ENCODE measurements around the gene JARID2.

Gene JARID2

DNA sequence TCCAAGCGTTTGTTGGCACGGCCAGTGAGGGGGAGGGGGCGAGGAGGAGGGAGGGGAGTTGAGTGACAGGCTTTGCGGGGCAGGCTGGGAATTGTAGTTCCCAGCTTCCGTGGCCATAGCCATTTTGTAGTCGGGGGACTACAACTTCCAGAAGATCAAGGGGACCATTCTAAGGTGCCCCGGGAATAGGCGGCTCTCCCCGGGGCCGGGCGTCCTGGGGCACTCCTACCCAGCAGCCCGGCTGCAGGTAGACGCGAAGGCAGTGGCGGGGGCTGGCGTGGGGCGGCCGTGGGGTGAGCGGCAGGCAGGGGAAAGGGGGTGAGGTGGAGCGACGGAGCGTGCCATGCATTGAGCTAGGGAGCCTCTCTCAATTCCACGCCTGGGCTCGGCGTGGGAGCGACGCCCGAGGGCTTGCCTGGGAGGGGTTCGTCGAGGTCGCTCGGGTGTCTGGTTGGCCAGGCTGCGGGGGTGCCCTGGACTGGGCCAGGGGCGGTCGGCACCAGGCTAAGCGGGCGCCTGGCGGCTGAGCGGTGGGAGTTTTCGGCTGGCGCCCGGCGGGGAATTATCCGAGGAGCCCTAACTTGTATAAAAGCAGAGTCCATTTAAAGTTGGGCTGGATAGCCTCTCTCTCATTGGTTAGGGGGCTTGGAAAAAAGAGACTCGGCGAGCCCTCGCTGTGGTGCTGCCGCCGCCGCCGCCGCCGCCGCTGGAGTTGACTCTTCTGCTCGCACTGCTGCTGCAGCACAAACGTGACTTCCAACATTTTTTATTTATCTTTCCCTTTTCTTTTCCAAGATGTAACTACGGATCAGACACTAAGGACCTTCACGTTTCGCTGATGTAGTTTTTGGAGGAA is at the start of gene JARID2:
JARID2 (plus strand) TSS at position 709 of the 856 bp plus-strand sequence. CDS start 471 bp downstream, outside the sequence.
- DNase-seq (ENCODE audit: insufficient read length, low spot score) (peak; percentile 96), FAIRE-seq (peak; percentile 88)

DNA sequence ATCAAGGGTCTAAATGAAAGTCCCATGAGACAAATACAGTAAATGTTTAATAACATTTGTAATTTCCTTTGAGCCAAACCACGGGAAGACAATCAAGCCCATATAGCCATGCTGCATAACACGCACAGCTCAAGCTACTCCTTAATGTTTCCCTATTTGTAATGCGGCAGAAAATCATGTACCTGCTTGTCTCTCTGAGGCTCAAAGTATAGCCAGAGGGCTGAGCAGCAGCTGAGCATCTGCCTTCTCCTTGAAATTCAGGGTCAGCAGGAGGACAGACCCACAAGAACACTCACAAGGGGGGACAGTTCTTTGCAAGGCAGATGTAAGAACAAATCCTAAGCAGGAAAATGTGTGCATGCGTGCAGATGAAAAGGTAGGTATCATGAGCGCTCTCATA is 45.8 kb upstream of the JARID2 start:
- FAIRE-seq: no peak
- DNase-seq (ENCODE audit: insufficient read length, low spot score): no peak

DNA sequence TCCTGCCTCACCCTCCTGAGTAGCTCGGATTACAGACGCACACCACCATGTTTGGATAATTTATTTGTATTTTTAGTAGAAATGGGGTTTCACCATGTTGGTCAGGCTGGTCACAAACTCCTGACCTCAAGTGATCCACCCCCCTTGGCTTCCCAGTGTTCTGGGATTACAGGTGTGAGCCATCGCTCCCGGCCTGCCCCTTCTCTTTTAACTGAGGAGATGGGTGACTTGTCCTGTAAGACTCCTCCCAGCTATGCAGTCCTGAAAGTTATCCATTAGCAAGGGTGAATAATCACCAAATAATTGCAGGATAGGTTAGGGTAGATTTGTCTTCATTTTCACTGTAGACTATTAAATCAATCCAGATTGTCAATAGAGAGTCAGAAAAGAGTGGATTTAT is 40.5 kb upstream of the JARID2 start:
- FAIRE-seq: no peak
- no peak for DNase-seq (ENCODE audit: insufficient read length, low spot score)

DNA sequence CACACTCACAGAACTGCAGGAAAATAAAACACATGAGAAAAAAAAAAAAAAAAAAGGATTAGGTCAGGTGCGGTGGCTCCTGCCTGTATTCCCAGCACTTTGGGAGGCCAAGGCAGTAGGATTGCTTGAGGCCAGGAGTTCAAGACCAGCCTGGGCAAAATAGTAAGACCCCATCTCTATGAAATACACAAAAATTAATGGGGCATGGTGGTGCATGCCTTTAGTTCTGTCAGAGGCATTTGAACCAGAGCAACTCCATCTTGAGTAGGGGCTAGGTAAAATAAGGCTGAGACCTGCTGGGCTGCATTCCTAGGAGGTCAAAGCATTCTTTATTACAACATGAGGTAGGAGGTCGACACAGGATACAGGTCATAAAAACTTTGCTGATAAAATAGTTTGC is 39.0 kb upstream of the JARID2 start:
- DNase-seq (ENCODE audit: insufficient read length, low spot score) (no peak), FAIRE-seq (no peak)

DNA sequence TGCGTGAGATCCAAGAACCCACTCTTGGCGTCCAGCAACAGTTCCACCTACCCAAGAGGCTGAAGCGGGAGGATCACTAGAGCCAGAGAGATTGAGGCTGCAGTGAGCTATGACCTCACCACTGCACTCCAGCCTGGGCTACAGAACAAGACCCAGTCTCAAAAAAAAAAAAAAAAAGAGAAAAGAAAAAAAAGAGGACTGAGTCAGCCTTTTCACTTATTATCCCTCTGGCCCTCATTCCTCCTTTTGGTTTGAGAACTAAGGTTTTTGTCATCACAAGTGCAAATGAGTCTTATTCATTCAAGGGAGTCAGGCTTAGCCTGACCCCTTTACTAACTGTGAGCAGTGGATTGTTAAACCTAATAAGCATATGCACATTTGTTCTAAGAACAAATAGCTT is 37.9 kb upstream of the JARID2 start:
- FAIRE-seq (no peak), DNase-seq (ENCODE audit: insufficient read length, low spot score) (no peak)

DNA sequence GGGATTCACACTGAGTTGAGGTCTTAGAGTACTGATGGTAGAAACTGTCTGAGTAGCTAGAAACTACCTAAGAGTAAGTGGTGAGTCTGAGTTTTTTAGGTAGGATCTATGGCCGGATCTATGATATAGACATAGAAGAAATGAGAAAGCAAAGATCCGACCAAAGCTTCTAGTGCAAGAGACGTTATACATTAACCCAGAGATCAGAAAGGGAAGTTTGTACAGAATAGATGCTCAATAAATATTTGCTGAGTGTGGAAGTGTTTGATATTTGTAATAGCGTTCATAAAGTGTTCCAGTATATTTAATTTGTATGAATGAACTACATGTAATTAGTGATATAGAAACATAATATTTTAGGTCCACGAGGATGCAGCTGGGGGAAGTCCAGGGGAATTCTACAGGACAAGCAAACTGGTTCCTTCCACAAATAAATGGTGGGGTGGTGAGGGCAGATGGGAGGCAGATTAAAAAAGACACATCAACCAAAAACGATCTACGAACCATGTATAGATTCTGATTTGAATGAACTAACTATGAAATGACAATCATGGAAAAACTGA is 31.9 kb upstream of the JARID2 start:
- FAIRE-seq (no peak), DNase-seq (ENCODE audit: insufficient read length, low spot score) (no peak)

DNA sequence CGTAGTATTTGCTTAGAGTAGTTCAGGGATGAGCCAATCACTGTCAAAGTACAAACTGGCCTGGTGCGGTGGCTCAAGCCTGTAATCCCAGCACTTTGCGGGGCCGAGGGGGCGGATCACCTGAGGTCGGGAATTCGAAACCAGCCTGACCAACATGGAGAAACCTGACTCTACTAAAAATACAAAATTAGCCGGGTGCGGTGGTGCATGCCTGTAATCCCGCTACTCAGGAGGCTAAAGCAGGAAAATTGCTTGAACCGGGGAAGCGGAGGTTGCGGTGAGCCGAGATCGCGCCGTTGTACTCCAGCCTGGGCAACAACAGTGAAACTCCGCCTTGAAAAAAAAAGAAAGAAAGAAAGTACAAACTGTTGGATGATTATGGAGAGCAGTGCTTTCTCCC is 27.5 kb upstream of the JARID2 start:
- no peak for DNase-seq (ENCODE audit: insufficient read length, low spot score)
- FAIRE-seq: no peak

DNA sequence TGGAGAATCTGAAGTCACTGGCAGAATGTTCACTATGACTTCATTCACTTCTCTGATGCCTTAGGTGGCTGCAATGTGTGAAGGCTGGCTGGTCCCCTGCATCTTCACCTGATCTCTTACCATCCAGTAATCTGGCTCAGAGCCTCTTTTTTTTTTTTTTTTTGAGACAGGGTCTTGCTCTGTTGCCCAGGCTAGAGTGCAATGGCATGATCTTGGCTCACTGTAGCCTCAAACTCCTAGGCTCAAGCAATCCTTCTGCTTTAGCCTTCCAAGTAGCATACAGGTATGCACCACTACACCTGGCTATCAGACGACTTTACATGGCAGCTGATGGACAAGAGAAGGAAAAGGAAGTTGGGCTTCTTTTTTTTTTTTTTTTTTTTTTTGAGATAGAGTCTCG is 25.8 kb upstream of the JARID2 start:
- no peak for FAIRE-seq

DNA sequence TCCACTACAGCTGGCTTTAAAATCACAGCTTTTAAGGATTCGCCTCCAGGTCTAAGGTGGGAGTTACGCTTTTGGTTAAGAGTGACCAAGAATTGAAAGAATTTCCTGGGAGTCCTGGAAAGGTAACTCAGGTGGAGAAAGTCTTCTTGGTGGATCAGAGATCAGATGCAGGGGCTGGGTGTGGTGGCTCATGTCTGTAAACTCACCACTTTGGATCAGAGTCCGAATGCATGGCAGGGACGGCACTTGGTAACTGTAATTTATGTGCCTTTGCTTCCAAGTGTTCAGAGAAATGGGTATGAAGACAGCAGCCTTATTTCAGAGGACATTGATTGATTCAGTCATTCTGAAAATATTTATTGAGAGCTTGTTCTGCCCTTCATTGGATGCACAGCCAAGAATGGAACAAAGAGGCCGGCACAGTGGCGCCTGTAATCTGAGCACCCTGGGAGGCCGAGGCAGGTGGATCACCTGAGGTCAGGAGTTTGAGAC is 18.0 kb upstream of the JARID2 start:
- DNase-seq (ENCODE audit: insufficient read length, low spot score) (no peak), FAIRE-seq (no peak)

More for the DNA sequence above, 25.8 kb upstream of the JARID2 start:
- no peak for DNase-seq (ENCODE audit: insufficient read length, low spot score)

DNA sequence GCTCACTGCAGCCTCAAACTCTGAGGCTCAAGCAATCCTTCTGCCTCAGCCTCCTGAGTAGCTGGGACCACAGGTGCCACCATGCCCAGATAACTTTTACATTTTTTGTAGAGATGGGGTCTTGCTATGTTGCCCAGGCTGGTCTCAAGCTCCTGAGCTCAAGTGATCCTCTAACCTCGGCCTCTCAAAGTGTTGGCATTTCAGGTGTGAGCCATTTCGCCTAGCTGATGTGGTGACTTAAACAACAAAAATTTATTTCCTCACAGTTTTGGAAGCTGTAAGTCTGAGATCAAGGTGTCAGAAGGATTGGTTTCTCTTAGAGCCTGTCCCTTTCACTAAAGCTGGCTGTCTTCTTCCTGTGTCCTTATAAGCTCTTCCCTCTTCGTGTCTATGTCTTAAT is 15.0 kb upstream of the JARID2 start:
- FAIRE-seq (no peak), DNase-seq (ENCODE audit: insufficient read length, low spot score) (no peak)

DNA sequence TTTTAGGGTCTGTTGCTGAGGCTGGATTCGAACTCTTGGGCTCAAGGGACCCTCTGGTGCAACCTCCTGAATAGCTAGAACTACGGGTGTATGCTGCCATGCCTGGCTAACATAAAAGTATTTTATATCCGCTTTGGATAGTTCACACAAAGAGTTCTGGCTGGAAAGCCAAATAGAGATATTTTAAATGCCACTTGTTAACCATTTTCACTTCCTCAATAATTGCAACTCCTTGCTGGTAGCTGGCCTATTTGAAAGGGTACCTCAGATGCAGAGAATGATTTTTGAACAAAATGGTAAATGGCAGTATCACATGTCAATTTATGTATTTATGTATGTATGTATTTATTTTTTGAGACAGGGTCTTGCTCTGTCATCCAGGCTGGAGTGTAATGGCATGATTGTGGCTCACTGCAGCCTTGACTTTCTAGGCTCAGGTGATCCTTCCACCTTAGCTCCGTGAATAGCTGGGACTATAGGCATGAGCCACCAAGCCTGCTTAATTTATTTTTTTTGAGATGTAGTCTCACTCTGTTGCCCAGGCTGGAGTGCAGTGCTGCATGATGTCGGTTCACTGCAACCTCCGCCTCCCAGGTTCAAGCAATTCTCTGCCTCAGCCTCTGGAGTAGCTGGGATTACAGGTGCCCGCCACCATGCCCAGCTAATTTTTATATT is 12.9 kb upstream of the JARID2 start:
- peak; percentile 67 for FAIRE-seq

DNA sequence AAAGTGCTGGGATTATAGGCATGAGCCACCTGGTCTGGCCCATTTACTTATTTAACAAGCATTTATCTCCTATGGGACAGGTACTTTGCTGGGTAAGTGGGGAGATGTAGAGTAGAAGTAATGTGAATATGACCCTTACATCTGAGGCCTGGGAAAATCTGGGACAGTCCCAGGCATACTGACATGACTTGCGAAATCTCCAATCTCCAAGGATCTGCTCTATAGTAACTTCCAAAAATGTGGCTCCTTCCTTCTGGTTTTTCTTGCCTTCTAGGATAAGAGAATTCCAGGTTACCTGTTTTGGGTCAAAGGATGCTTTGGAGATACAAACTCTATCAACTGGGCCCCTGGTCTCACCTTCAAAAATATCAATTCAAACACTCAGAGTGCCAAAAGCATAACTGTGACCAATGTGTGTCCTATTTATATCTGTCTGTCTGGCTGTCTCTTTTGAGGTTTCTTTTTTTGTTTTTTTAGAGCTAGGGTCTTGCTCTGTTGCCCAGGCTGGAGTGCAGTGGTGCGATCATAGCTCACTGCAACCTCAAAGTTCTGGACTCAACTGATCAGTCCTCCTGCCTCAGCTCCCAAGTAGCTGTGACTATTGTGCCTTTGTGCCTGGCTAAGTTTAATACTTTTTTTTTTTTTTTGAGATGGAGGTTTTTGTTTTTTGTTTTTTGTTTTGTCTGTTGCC is 11.7 kb upstream of the JARID2 start:
- FAIRE-seq: no peak

More for the DNA sequence above, 12.9 kb upstream of the JARID2 start:
- DNase-seq (ENCODE audit: insufficient read length, low spot score): no peak

DNA sequence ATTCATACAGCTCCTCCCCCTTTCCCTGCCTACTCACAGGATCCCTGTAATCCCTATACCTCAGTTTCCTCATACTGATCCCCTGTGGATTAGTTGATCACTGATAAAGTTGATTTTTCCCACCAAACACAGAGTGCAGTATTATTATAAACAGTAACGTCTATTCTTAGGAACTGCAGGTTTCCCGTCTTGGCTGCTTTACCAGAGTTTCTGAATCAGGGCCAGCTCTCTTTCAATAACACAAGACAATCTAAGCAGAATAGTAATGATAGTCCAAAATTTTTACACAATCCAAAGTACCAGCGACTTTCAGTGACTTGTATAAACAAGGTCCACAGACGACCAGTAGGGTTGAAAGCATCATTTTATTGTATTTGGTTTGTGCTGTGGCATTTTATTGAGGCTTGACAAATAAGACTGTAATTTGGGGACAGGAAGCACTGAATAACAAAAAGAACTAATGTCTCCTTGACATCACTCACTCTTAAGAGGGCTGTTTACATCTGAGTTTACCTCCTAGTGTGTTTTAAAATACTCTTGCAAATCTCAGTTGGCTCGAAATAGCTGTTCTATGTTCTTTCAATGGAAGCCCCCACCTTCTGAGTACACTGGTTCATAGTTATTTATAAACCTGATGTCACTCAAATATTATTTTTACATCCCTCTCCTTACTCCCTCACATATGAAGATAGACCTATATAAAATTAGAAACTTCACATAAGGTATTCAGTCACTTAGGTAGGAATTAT is 6.1 kb upstream of the JARID2 start:
- DNase-seq (ENCODE audit: insufficient read length, low spot score) (no peak), FAIRE-seq (no peak)

More for the DNA sequence above, 11.7 kb upstream of the JARID2 start:
- DNase-seq (ENCODE audit: insufficient read length, low spot score): no peak

DNA sequence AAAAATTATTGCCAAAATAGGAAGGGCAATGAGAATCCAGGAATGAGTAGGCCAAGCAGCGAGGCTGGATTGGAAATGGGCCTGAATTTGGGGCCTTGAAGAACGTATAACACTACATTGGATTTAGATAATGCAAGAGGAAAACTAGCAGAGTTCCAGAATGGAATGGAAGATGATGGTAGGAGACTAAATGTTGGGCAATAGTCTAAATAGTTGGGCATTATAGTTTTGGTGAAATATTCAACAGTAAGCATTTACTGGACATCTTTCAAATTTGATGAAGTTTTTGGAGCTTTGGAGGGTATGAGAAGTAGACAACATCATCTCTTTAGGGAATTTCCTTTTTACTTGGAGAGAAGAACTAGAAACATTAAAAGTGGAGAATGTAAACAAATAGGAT is 3.4 kb upstream of the JARID2 start:
- DNase-seq (ENCODE audit: insufficient read length, low spot score) (no peak), FAIRE-seq (no peak)

DNA sequence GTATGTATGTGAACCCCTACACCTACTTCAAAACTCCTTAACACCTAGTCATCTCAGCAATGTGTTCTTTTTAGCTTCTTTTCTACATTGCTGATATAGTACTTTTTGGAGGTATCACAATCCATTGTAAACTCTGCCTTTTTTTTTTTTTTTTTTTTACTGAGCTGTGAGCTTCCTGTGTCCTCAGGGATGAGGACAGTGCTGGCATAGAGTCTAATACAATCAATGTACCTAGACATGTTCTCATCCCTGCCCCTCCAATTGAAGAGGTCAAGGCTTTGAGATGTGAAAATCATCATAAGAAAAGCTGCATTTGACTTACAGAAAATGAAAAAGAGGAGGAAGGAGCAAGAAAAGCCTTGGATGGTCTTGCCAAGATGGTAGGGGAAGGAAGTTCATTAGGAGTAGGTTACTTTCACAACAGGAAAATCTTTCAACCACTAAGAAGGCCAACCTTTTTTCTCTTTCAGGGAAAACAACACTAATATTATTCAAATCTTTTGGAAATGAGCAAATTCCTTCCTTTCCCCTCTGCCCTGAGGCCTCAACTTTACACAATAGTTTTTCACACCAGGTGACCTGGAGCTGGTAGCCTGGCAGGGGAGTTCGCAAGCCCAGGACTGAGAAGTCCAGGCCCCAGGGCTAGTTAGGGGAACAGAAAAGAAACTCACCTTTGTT is 2.8 kb upstream of the JARID2 start:
- FAIRE-seq: no peak
- no peak for DNase-seq (ENCODE audit: insufficient read length, low spot score)

DNA sequence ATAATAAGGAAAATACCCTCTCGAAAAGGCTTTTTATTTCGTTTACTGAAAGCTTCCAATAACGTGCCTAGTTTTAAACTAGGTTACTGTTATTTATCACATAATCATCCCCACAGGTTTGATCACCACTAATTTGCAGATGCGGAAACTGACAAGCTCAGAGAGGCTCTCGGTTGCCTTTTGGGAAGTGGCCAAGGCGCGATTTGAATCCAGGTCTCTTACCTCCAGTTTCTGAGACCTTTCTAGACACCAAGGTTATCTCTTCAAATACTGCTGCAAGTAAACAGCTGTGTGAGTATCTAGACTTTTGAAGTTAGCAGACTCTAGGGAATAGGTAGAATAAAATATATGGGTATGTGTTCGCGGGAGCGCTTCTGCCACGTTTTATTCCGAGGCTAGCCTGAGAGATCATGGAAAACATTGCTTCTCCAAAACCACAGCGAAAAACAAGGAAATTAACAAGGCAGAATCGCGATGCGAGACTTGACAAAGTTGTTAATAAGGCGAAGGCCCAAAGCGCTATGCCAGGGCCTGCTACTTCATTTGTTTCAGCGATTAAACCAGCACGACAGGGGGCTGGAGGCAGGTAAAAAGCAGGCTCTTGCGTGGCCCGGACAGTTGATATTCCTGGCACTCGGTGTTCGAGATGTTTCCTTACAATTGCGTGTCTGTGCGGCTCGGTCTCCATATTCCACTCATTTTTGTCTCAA is 1.8 kb upstream of the JARID2 start:
- DNase-seq (ENCODE audit: insufficient read length, low spot score) (no peak), FAIRE-seq (peak; percentile 45)

DNA sequence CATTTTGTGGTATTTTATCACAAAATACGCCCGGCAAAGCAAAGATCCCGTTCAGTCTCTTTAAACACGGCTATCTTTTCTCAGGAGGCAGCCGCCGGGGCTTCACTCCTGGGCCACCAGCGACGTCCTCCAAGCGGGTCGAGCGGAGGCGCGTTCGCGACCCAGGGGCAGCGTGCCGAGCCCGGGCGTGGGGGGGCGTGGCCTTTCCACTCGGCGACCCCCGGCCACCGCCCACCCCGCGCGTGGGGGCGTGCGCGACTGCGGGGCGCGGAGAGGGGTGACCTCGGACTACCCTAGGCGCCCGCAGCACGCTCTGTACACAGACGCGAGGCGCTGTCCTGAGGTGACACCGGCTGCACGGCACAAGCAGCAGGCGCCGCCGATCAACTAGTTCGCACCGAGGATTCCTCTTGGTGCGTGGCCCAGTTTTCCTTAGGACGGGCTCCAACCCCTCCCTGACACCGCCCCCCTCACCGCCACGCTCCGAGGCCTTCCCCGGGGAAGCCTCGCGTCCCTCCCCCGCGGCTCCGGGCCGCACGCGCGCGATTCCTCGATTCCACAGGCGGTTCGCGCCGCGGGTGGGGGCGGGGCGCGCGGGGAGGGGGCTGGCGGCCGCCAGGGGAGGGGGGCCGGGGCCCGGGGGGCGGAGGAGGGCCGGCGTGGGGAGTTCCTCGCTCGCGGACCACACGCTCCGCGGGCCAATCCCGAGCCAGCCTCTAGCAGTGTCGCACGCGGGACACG is 1.1 kb upstream of the JARID2 start:
- FAIRE-seq (no peak), DNase-seq (ENCODE audit: insufficient read length, low spot score) (no peak)

DNA sequence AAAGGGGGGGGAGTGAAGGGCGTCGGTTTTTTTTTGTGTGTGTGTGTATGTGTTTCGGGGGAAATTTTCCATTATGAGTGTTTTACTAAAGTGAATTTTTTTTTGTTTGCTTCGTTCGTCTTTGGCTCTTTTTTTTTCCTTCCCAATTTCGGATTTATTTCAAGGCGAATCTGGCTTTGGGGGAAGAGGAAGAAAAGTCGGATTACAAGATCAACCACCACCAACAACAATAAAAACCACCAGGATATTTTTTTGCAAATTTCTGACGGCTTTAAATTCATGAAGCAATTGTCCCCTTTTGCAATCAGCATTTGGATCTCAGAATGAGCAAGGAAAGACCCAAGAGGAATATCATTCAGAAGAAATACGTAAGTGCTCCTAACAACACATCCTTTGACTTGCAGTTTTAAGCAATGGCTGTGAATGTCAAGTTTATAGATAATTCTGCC is 372 bp downstream of the JARID2 start:
- DNase-seq (ENCODE audit: insufficient read length, low spot score): no peak
- no peak for FAIRE-seq
